Medulla oblongata (tissue), 1 donor: Measurements from ENCODE around the gene SLC35E4.
"Not testable (repeated sequence)": the region's sequence is repeated elsewhere in the genome, so short reads cannot be mapped to it uniquely, and the experiment has no call there.

ENCODE experiments used
- DNase-seq: peaks from one replicate; pipeline ENCODE4 v3.0.0-alpha.2; 2015; ENCODE audit errors: extremely low spot score

SLC35E4 gene

GRCh38 chr22:30635273-30636225 lies at the start of gene SLC35E4:
Gene SLC35E4 (plus strand): TSS chr22:30635781. CDS start chr22:30636451, 670 bp downstream.
- peak; percentile 94 for DNase-seq

- DNase-seq, result no peak
Observed at GRCh38 chr22:30586414-30586813, 49.2 kb upstream of the SLC35E4 start.

DNA sequence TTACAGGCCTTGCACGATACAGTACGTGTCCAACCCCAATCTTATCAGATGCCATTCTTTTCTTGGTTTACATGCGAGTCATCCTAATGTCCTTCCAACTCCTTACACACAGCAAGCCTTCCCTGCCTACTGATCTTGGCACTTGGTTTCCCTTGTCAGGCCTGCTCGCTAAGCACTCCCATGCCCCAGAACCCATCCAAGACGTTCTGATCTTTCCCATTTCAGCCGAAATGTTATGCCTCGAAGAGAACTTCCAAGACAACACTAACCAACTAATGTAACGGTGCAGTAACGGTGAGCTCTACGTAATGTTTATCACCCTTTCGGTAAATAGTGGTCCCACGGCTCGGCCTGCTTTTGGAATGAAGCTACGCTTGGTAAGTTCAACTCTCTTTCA lies 44.4 kb upstream of the SLC35E4 start:
- DNase-seq, result no peak

- peak; percentile 97 for DNase-seq
Observed at GRCh38 chr22:30591588-30592359, 43.8 kb upstream of the SLC35E4 start, which contains the start of gene PES1. Gene PES1 (minus strand): TSS chr22:30591910. CDS start chr22:30591833, 77 bp downstream.

DNA sequence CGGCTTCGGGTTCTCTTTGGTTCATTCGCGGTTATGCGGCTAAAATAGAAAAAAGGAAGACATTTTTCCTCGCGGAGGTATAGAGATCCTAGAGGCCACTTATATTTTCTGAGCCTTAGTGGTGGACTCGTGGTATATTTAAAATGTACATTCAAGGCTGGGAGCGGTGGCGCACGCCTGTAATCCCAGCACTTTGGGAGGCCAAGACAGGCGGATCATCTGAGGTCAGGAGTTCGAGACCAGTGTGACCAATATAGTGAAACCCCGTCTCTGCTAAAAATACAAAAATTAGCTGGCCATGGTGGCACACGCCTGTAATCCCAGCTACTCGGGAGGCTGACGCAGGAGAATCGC lies 43.2 kb upstream of the SLC35E4 start:
- DNase-seq, result not testable (repeated sequence)

- no peak for DNase-seq
Observed at GRCh38 chr22:30596199-30596598, 39.4 kb upstream of the SLC35E4 start.

- no peak for DNase-seq
Observed at GRCh38 chr22:30596886-30597285, 38.7 kb upstream of the SLC35E4 start.

DNA sequence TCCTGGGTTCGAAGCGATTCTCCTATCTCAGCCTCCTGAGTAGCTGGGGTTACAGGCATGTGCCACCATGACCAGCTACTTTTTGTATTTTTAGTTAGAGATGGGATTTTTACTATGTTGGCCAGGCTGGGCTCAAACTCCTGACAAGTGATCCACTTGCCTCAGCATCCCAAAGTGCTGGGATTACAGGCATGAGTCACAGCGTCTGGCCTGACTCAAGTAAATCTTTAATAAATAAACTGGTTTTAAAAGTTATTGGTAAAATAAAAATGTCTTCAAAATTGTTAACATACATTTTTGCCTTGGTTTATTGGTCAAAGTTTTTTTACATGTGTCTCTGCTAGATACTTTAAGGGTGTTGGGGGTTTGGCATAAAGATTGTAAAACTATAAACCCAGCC lies 36.6 kb upstream of the SLC35E4 start:
- DNase-seq, result no peak

DNA sequence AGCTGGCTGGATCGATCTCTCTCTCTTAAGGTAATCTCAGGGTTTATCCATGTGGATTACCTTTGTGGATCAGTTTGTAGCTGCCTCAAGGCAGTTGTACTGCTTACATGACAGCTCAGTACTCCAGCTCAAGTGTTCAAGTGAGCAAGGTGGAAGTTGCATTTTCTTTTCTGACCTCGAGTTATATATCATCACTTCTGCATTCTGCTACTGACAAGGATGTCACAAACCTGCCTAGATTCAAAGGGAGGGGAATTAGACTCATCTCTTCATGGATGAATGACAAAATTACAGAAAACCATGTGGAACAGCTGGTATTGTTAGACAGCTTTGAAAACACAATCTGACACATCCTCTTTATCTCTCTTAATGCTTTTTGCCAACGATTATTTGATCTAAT lies 34.7 kb upstream of the SLC35E4 start:
- DNase-seq, result no peak

DNA sequence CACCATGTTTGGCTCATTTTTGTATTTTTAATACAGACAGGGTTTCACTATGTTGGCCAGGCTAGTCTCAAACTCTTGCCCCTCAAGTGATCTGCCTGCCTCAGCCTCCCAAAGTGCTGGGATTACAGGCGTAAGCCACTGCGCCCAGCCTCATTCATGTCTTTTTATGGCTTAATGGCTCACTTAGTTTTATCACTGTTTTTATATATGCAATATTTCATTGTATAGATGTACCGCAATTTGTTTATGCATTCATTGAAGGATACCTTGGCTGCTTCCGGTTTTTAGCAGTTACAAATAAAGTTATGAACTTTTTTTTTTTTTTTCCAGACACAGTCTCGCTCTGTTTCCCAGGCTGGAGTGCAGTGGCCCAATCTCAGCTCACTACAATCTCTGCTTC lies 34.1 kb upstream of the SLC35E4 start:
- no peak for DNase-seq

GRCh38 chr22:30602049-30602448 lies 33.5 kb upstream of the SLC35E4 start:
- peak; percentile 20 for DNase-seq

- no peak for DNase-seq
Observed at GRCh38 chr22:30603801-30604200, 31.8 kb upstream of the SLC35E4 start.

GRCh38 chr22:30604723-30605122 lies 30.9 kb upstream of the SLC35E4 start:
- DNase-seq, result no peak

GRCh38 chr22:30605449-30606110 lies 30.0 kb upstream of the SLC35E4 start:
- peak; percentile 63 for DNase-seq

DNA sequence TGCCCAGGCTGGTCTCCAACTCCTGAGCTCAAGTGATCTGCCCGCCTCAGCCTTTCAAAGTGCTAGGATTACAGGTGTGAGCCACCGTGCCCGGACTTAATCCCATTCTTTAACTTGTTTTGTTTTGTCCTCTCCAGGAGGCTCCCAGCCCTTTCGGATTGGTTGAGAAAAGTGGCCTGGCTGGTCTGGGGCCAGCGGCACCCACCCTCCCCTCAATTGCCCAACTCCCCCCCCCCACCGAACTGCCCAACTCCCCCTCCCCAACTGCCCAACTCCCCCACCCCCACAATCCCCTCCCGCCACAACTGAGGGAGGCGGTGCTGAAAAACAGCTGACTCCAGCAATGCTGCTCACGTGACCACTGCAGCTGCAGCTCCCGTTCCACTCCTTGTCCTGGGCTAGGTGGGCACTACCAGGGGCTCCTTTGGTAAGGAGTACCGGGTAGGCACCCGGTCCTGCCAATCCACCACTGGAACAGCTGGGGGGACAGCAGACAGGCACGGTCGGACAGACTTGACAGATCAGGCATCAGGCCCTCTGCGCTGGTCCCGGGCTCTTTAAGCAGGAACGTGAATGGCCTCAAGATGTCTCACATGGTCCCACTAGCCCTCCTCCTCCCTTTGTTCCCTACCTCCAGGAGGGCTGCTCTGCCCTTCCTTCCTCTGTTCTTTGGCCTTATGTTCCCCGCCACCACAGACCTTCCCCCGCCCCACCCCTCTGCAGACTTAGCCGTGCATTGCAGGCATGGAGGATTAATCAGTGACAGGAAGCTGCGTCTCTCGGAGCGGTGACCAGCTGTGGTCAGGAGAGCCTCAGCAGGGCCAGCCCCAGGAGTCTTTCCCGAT lies 28.9 kb upstream of the SLC35E4 start, which contains the start of gene TCN2:
TSS of gene TCN2 (plus strand) at position 720 of the 845 bp plus-strand sequence. CDS start 158 bp downstream, outside the sequence.
- peak; percentile 87 for DNase-seq

DNA sequence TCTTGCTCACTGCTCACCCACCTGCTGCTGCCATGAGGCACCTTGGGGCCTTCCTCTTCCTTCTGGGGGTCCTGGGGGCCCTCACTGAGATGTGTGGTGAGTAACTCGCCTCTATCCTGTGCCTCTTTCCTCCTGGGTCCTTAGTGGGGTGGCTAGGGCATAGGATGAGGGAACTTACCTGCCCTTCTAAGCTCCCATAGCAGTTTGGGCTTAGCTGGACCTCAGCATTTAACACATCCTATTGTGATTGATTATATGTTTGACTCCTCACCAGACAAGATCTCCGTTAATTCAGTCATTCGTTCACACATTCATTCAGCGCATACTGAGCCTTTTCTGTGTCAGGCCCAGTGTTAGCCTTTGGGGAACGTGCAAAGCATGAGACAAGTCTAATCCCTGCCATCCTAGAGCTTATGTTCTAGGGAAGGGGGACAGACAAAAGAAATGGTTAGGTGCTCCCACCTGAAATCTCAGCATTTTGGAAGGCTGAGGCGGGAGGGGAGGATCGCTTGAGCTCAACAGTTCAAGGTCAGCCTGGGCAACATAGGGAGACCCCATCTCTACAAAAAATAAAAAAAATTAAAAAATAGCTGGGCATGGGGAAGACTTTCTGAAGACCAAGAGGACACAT lies 28.2 kb upstream of the SLC35E4 start:
- DNase-seq, result no peak

GRCh38 chr22:30607939-30608338 lies 27.6 kb upstream of the SLC35E4 start:
- no peak for DNase-seq

DNA sequence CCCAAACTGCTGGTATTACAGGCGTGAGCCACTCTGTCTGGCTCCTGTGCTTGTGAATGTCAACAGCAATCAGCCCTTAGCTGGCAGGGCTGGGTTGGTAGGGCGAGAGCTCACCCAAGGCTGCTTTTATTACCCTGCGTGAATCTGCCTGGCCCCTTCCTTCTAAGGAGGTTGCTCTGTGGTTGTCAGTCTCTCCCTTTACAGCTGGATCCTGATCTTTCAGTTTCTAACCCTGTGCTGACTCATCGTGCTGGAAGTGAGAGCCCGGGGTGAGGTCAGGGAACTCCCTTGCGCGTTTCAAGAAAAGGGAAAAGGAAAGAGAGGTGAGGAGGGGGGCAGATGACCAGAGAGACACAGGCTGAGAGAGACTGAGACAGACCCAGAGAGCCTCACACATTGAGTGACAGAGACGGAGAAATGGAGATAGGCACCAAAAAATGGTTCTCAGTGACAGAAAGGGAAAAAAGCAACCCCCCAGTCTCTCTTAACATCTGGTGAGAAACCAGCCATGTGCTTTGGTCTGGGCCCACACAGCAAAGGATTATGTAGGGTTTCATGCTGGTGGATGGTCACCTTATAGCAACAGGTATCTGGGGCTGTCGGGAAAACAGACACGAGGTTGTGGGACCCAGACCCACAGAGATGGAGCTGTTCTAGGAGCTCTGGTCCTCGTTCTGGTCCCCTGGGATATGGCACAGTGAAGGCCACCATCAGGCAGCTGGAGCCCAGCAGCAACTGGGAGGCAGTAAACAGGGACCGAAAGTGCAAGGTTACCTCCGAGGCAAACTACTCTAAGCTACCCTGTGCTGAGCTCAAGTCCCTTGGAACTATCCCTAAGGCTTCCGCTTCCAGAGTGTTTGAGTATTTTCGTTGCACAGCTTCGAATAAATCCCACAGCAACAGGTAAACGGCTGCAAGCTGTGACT lies 26.1 kb upstream of the SLC35E4 start:
- DNase-seq, result peak; percentile 76

DNA sequence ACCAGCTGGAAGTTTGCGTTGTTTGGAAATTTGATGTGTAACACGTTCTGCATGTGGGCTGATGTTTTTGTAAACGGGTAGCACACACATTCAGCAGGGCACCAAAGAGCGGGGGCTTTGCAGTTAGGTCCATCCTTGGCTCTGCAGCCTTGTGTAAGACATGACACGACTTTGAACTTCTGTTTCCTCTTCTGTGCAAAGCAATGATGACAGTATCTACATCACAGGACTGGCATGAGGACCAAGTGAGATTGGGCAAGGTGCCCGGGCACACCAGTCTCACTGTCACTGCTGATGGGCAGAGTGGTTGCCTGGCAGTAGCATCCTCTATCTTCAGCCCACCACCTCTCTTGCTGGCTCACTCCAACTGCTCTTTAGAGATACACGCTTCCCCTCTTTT lies 25.3 kb upstream of the SLC35E4 start:
- DNase-seq, result no peak
